WI38 (cell line): ENCODE data around the gene ZNF586.

Experiments
- H3K4me3 ChIP-seq: 2 replicates; pipeline ENCODE4 v1.5.1; 2011; ENCODE audit warnings: low read depth, mild to moderate bottlenecking, control low read depth, low read length
- CTCF ChIP-seq: IDR thresholded peaks from 2 replicates; pipeline ENCODE4 v1.5.1; 2012; ENCODE audit warnings: low read depth, mild to moderate bottlenecking, control low read depth, low read length

The ZNF586 gene

GRCh38 chr19:57748029-57748428, 21.4 kb upstream of the ZNF586 start:
- H3K4me3 ChIP-seq = peak overlapping the region; percentile 83
- no peak for TF ChIP-seq CTCF

DNA sequence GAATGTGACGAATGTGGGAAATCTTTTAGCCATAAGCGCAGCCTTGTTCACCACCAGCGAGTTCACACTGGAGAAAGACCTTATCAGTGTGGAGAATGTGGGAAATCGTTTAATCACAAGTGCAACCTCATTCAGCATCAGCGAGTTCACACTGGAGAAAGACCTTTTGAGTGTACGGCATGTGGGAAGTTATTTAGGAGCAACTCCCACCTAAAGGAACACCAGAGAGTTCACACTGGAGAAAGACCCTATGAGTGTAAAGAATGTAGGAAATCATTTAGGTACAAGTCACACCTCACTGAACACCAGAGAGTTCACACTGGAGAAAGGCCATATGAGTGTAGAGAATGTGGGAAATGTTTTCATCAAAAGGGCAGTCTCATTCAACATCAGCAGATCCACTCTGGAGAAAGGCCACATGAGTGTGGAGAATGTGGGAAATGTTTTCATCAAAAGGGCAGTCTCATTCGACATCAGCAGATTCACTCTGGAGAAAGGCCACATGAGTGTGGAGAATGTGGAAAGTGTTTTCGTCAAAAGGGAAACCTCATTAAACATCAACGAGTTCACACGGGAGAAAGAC, 15.3 kb upstream of the ZNF586 start:
- TF ChIP-seq CTCF = no peak

GRCh38 chr19:57755031-57755430, 14.4 kb upstream of the ZNF586 start:
- H3K4me3 ChIP-seq = no peak overlapping the region
- TF ChIP-seq CTCF = no peak

More for the DNA sequence above, 15.3 kb upstream of the ZNF586 start:
- no peak overlapping the region for H3K4me3 ChIP-seq

DNA sequence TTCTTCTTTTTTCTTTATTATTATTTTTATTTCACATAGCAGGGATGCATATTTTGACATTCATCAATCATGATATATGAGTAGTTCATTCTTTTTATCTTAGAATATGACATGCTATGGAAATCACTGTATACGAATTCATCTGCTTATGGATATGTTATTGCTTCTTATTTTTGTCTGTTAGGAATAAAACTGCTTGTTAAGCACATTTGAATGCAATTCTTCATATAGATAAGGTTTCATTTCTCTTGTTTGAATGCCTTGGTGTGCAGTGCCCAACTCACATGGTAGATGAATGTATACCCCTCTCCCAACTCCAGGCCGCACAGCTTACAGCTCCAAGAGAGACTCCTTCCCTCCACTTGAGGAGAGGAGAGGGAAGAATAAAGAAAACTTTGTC, 11.5 kb upstream of the ZNF586 start:
- no peak for TF ChIP-seq CTCF
- no peak overlapping the region for H3K4me3 ChIP-seq

GRCh38 chr19:57759096-57759495, 10.4 kb upstream of the ZNF586 start:
- TF ChIP-seq CTCF = no peak
- H3K4me3 ChIP-seq = no peak overlapping the region

DNA sequence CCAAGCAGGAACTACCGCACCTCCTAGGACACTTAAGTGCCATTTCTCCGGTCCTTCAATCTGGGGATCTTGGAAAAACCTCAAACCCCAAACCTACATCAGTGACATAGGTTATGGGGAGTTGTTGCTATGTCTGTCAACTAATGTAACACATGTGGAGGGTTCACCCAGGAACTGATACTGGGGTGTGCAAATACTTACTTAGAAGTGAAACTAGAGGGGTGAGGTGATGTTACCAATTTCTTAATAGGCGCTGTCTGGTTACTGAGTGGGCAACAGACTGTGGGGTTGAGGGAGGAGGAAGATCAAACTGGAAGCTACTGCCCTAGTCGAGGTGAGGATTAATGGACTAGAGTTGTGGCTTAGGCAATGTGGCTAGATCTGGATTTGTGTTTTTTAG, 1.9 kb downstream of the ZNF586 start:
- H3K4me3 ChIP-seq = no peak overlapping the region
- TF ChIP-seq CTCF = no peak

DNA sequence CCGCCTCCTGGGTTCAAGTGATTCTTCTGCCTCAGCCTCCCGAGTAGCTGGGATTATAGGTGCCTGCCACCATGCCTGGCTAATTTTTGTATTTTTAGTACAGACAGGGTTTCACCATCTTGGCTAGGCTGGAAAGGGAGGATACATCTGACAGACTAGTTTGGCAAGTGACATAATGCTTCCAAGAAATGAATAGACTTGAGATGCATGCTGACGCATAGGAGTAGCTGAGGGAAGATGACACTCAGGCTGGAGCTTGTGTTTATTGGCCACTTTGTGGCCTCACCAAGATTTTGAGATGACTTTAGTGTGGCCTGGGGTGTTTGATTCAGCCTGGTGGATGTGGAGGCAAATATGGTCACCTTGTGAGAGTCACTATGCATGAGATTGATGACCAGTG, 4.0 kb downstream of the ZNF586 start:
- no peak for TF ChIP-seq CTCF
- no peak overlapping the region for H3K4me3 ChIP-seq
